HepG2 (cell line): ENCODE results near the gene CXCR2. TPM values are rescaled to one million over a fixed set of nuclear protein-coding genes. Genes with fewer than 3 reads are reported as not detected.

Source experiments
- ATAC-seq: fragments of 200-7000 bp; cut with Tn5 transposase; 3 replicates; pipeline ENCODE4 v1.9.1; 2020; ENCODE audit warnings: mild to moderate bottlenecking, moderate library complexity
- BruUV-seq: library from RNA; stranded (reverse); fragments of 400-500 nt; replicated peaks from 2 replicates; lab custom pipeline; 2021; lab: Mats Ljungman, UMichigan
- CTCF ChIA-PET: fragments of 300-600 bp; formaldehyde crosslinking; extraction: SDS; loops from one replicate; lab custom pipeline; 2021; ENCODE audit warnings: low total read pairs, inconsistent platforms, low intra/inter-chr PET ratio; lab: Yijun Ruan, JAX
- POLR2A ChIA-PET: fragments of 350-600 bp; sonication (Branson Sonifier 250); formaldehyde crosslinking; loops from one replicate; lab custom pipeline; 2020; ENCODE audit warnings: antibody characterized with exemption, inconsistent platforms; lab: Yijun Ruan, JAX
- DNase-seq: peaks from one replicate; pipeline ENCODE4 v3.0.0-alpha.2; 2015; ENCODE audit warnings: low spot score
- FAIRE-seq: peaks from 3 replicates; lab custom pipeline; 2011; peaks lifted over from hg19 to GRCh38; lab: Jason Lieb, UNC
- H2AFZ ChIP-seq: one replicate; pipeline ENCODE4 v1.6.1; 2011; ENCODE audit warnings: low read length, inconsistent platforms
- H3K27ac ChIP-seq: fragments of 300-600 bp; 3 replicates; pipeline ENCODE4 v1.8.0; 2011; ENCODE audit warnings: mixed run types, mild to moderate bottlenecking, mixed read lengths, low read length, inconsistent platforms; ENCODE audit not compliant: insufficient read depth; ENCODE audit errors: extremely low read length
- H3K27me3 ChIP-seq, 2 experiments: fragments of 200-600 bp in 1 of 2; 2 replicates in 1 of 2; 3 replicates in 1 of 2; pipeline versions ENCODE4 v1.6.0 to v1.8.0; 2011; ENCODE audit warnings: low read length in 2 of 2, mild to moderate bottlenecking in 2 of 2, moderate library complexity in 2 of 2, inconsistent platforms in 1 of 2; ENCODE audit not compliant: insufficient read depth in 2 of 2, control insufficient read depth in 1 of 2
- H3K36me3 ChIP-seq, 2 experiments: fragments of 200-600 bp in 1 of 2; replicated peaks in 1 of 2; 2 replicates in 1 of 2; 3 replicates in 1 of 2; pipeline versions ENCODE4 v1.5.1 to v1.8.0; 2011; ENCODE audit warnings: low read length in 2 of 2, inconsistent platforms in 1 of 2; ENCODE audit not compliant: insufficient read depth in 2 of 2, control insufficient read depth in 1 of 2
- H3K4me1 ChIP-seq: 2 replicates; pipeline ENCODE4 v1.5.1; 2012; ENCODE audit warnings: low read length, inconsistent platforms; ENCODE audit not compliant: insufficient read depth
- H3K4me2 ChIP-seq: 2 replicates; pipeline ENCODE4 v1.6.0; 2011; ENCODE audit warnings: low read depth, low read length, inconsistent platforms
- H3K4me3 ChIP-seq, 3 experiments: fragments of 200-600 bp in 1 of 3; sonication (generic), shearing (Covaris generic) in 1 of 3; replicated peaks in 1 of 3; 2 replicates each; pipeline ENCODE4 v1.5.1; 2011 to 2016; ENCODE audit warnings: low read length in 3 of 3, inconsistent platforms in 2 of 3, low read depth in 2 of 3, mild to moderate bottlenecking in 2 of 3, control low read depth in 1 of 3, mixed read lengths in 1 of 3; ENCODE audit not compliant: insufficient read depth in 1 of 3
- H3K79me2 ChIP-seq: one replicate; pipeline ENCODE4 v1.6.1; 2011; ENCODE audit warnings: low read length, inconsistent platforms; ENCODE audit not compliant: insufficient read depth
- H3K9ac ChIP-seq: 2 replicates; pipeline ENCODE4 v1.6.0; 2011; ENCODE audit warnings: mild to moderate bottlenecking, low read depth, low read length, inconsistent platforms; ENCODE audit not compliant: insufficient read depth
- H3K9me3 ChIP-seq: 2 replicates; pipeline ENCODE4 v1.5.1; 2012; ENCODE audit warnings: mild to moderate bottlenecking, low read length
- H4K20me1 ChIP-seq: 2 replicates; pipeline ENCODE4 v1.6.0; 2011; ENCODE audit warnings: inconsistent platforms, mild to moderate bottlenecking, low read length, moderate library complexity; ENCODE audit not compliant: insufficient read depth
- FOXK1 ChIP-seq: sonication (generic); formaldehyde crosslinking; IDR thresholded peaks from 2 replicates; pipeline ENCODE4 v1.4.0; 2020; ENCODE audit warnings: low read depth, missing genetic modification reagents, borderline replicate concordance
- MED1 ChIP-seq: sonication (generic); formaldehyde crosslinking; IDR thresholded peaks from 2 replicates; pipeline ENCODE4 v1.4.0; 2020; ENCODE audit warnings: missing genetic modification reagents
- ZNF18 ChIP-seq: sonication (generic); formaldehyde crosslinking; IDR thresholded peaks from 2 replicates; pipeline ENCODE4 v1.8.0; 2022; ENCODE audit warnings: mild to moderate bottlenecking, missing genetic modification reagents; ENCODE audit not compliant: insufficient replicate concordance
- ZNF354B ChIP-seq: sonication (generic); formaldehyde crosslinking; IDR thresholded peaks from 2 replicates; pipeline ENCODE4 v1.8.0; 2022; ENCODE audit warnings: mild to moderate bottlenecking, missing genetic modification reagents
- ZNF496 ChIP-seq: sonication (generic); formaldehyde crosslinking; IDR thresholded peaks from 2 replicates; pipeline ENCODE4 v1.8.1; 2023; ENCODE audit warnings: mild to moderate bottlenecking, moderate library complexity, missing genetic modification reagents; ENCODE audit not compliant: insufficient replicate concordance
- WGBS: methylation state at CpG from one replicate; pipeline ENCODE4 v1.1.6; 2017; ENCODE audit warnings: low lambda C conversion rate; 5-methylcytosine and 5-hydroxymethylcytosine counted together
- in situ Hi-C: cut with HindIII; loops from 2 replicates; pipeline ENCODE4 v1.10.0; 2017; ENCODE audit warnings: low pct_unique_long_range_greater_than_20kb; ENCODE audit not compliant: extremely low pct_ligation_motif_present
- intact Hi-C: fragments of 100-400 bp; cut with micrococcal nuclease; formaldehyde crosslinking; loops from one replicate; pipeline ENCODE4 v1.10.0; 2022; ENCODE audit not compliant: unreplicated experiment
- polyA plus RNA-seq, 8 experiments: library from polyadenylated mRNA; depleted of rRNA in 3 of 8; stranded (reverse) in 7 of 8; unstranded in 1 of 8; fragments of >200 nt; fragmentation: Illumina TruSeq in 4 of 8; extraction: Trizol in 4 of 8; gene quantifications; 2 replicates each; pipeline versions ENCODE4 v1.2.1 to v1.2.3, GENCODE V29; 2011 to 2016; ENCODE audit warnings: low read depth in 4 of 8, missing spikeins in 1 of 8, mixed read lengths in 1 of 8; ENCODE audit not compliant: insufficient read depth in 1 of 8
- total RNA-seq, 5 experiments: library from RNA; depleted of rRNA; stranded (reverse); fragments of >200 nt; fragmentation: Illumina TruSeq; extraction: Trizol; gene quantifications; 2 replicates each; pipeline ENCODE4 v1.2.3, GENCODE V29; 2016; ENCODE audit warnings: low read depth in 1 of 5
- TF ChIP-seq, protein P1 (sequence below): IDR thresholded peaks from 2 replicates; pipeline ENCODE4 v1.6.1; 2016; ENCODE audit warnings: low read depth, missing genetic modification reagents, missing compliant biosample characterization

Gene CXCR2
- total and polyA plus RNA-seq, 2 of the 13 experiments (the other 11 are each of a cell fraction or from before 2014, with no cell fraction given): not detected

- in situ Hi-C loops: no loop called here
- ATAC-seq (no peak), FAIRE-seq (no peak), DNase-seq (no peak)
- no peaks in the 10 kb centered on the region for H3K36me3 ChIP-seq
- POLR2A ChIA-PET: no interaction called here
- no peak overlapping the region for H3K27ac ChIP-seq
- no peak overlapping the region for H2AFZ ChIP-seq
- TF ChIP-seq FOXK1: no peak
- TF ChIP-seq ZNF496 (CRISPR knock-in tag): no peak
- no peak for TF ChIP-seq ZNF354B (CRISPR knock-in tag)
- TF ChIP-seq, protein P1, sequence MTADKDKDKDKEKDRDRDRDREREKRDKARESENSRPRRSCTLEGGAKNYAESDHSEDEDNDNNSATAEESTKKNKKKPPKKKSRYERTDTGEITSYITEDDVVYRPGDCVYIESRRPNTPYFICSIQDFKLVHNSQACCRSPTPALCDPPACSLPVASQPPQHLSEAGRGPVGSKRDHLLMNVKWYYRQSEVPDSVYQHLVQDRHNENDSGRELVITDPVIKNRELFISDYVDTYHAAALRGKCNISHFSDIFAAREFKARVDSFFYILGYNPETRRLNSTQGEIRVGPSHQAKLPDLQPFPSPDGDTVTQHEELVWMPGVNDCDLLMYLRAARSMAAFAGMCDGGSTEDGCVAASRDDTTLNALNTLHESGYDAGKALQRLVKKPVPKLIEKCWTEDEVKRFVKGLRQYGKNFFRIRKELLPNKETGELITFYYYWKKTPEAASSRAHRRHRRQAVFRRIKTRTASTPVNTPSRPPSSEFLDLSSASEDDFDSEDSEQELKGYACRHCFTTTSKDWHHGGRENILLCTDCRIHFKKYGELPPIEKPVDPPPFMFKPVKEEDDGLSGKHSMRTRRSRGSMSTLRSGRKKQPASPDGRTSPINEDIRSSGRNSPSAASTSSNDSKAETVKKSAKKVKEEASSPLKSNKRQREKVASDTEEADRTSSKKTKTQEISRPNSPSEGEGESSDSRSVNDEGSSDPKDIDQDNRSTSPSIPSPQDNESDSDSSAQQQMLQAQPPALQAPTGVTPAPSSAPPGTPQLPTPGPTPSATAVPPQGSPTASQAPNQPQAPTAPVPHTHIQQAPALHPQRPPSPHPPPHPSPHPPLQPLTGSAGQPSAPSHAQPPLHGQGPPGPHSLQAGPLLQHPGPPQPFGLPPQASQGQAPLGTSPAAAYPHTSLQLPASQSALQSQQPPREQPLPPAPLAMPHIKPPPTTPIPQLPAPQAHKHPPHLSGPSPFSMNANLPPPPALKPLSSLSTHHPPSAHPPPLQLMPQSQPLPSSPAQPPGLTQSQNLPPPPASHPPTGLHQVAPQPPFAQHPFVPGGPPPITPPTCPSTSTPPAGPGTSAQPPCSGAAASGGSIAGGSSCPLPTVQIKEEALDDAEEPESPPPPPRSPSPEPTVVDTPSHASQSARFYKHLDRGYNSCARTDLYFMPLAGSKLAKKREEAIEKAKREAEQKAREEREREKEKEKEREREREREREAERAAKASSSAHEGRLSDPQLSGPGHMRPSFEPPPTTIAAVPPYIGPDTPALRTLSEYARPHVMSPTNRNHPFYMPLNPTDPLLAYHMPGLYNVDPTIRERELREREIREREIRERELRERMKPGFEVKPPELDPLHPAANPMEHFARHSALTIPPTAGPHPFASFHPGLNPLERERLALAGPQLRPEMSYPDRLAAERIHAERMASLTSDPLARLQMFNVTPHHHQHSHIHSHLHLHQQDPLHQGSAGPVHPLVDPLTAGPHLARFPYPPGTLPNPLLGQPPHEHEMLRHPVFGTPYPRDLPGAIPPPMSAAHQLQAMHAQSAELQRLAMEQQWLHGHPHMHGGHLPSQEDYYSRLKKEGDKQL: no peak
- no peak for TF ChIP-seq MED1 (CRISPR knock-in tag)
- no peak for TF ChIP-seq ZNF18 (CRISPR knock-in tag)
- no peaks in the 10 kb centered on the region for H3K9me3 ChIP-seq
- H3K27me3 ChIP-seq: peaks cover 6 to 68% of the 10 kb centered on the region in 2 experiments
- BruUV-seq: no TSS peak
- H3K9ac ChIP-seq: no peak overlapping the region
- H4K20me1 ChIP-seq: no peaks in the 10 kb centered on the region
- H3K4me2 ChIP-seq: no peak overlapping the region
- intact Hi-C loops: no loop called here
- CTCF ChIA-PET: no interaction called here
- no peaks in the 10 kb centered on the region for H3K4me1 ChIP-seq
- H3K79me2 ChIP-seq: no peaks in the 10 kb centered on the region
- WGBS: 17% methylated on average over 2 of the region's 2 CpGs
- H3K4me3 ChIP-seq: no peak overlapping the region
Observed at GRCh38 chr2:218161644-218162043, 35.8 kb downstream of the CXCR2 start.
